SU-DHL-6 (cell line): ENCODE measurements around the gene ZBTB3.
"Not testable (repeated sequence)": the region's sequence is repeated elsewhere in the genome, so short reads cannot be mapped to it uniquely, and the experiment has no call there.

Experiments used
- H2AFZ ChIP-seq: fragments of 200-600 bp; sonication (generic); 2 replicates; pipeline ENCODE4 v1.6.1; 2014; ENCODE audit warnings: low read depth, mild to moderate bottlenecking, moderate library complexity, mixed read lengths, antibody characterized with exemption, low read length; ENCODE audit not compliant: severe bottlenecking
- H3F3A ChIP-seq: fragments of 200-600 bp; shearing (Covaris generic); 2 replicates; pipeline ENCODE4 v1.6.0; 2016; ENCODE audit warnings: antibody characterized with exemption, mild to moderate bottlenecking; ENCODE audit not compliant: insufficient read depth
- H3K27ac ChIP-seq: fragments of 200-600 bp; sonication (generic); 2 replicates; pipeline ENCODE4 v1.5.1; 2016; ENCODE audit warnings: low read depth, mild to moderate bottlenecking, low read length, moderate library complexity, mixed read lengths
- H3K27me3 ChIP-seq: fragments of 200-600 bp; sonication (generic), shearing (Covaris generic); 2 replicates; pipeline ENCODE4 v1.6.0; 2014; ENCODE audit warnings: mild to moderate bottlenecking, low read length
- H3K36me3 ChIP-seq: fragments of 200-600 bp; sonication (generic); 2 replicates; pipeline ENCODE4 v1.6.1; 2014; ENCODE audit warnings: mild to moderate bottlenecking, low read length, mixed read lengths
- H3K4me2 ChIP-seq: fragments of 300-600, 200-600 bp; shearing (Covaris generic), sonication (generic); 2 replicates; pipeline ENCODE4 v1.6.0; 2014; ENCODE audit warnings: low read length, low read depth, mild to moderate bottlenecking; ENCODE audit not compliant: poor library complexity, severe bottlenecking
- H3K4me3 ChIP-seq: fragments of 200-600 bp; sonication (generic); 2 replicates; pipeline ENCODE4 v1.5.1; 2014; ENCODE audit warnings: antibody characterized with exemption, low read length, mild to moderate bottlenecking, mixed read lengths; ENCODE audit not compliant: insufficient read depth, poor library complexity, severe bottlenecking
- H3K79me2 ChIP-seq: fragments of 200-600 bp; sonication (generic); 2 replicates; pipeline ENCODE4 v1.6.1; 2014; ENCODE audit warnings: mild to moderate bottlenecking, low read length, moderate library complexity; ENCODE audit not compliant: insufficient read depth
- H3K9ac ChIP-seq: fragments of 200-600 bp; sonication (generic); 2 replicates; pipeline ENCODE4 v1.7.0; 2014; ENCODE audit warnings: mild to moderate bottlenecking, low read length
- H3K9me2 ChIP-seq: fragments of 200-600 bp; sonication (generic); replicated peaks from 2 replicates; pipeline ENCODE4 v1.6.1; 2014; ENCODE audit warnings: low read length; ENCODE audit not compliant: insufficient read depth
- H3K9me3 ChIP-seq: fragments of 200-600 bp; sonication (generic); 2 replicates; pipeline ENCODE4 v1.6.1; 2014; ENCODE audit warnings: low read length, mixed read lengths; ENCODE audit not compliant: insufficient read depth
- H4K20me1 ChIP-seq: fragments of 200-600 bp; sonication (generic); 2 replicates; pipeline ENCODE4 v1.6.1; 2014; ENCODE audit warnings: low read depth, mild to moderate bottlenecking, antibody characterized with exemption, low read length, moderate library complexity, mixed read lengths
- CTCF ChIP-seq: fragments of 200-600 bp; sonication (generic); IDR thresholded peaks from one replicate; pipeline ENCODE4 v1.5.1; 2017; ENCODE audit warnings: antibody characterized with exemption, mild to moderate bottlenecking, low read length, moderate library complexity; ENCODE audit not compliant: insufficient read depth, poor library complexity, severe bottlenecking
- EZH2phosphoT487 ChIP-seq: fragments of 200-600 bp; sonication (generic), shearing (Covaris generic); conservative IDR thresholded peaks from 2 replicates; pipeline ENCODE4 v1.6.1; 2018; ENCODE audit warnings: mild to moderate bottlenecking, antibody characterized with exemption, low read length, moderate library complexity, mixed read lengths

Gene ZBTB3

GRCh38 chr11:62706850-62707247 lies 47.1 kb downstream of the ZBTB3 start:
- Histone ChIP-seq H4K20me1 (no peaks in the 10 kb centered on the region), H3K4me2 (peak overlapping the region; percentile 69), H3K9me2 (no peaks in the 10 kb centered on the region), H3K9ac (peak overlapping the region; percentile 56; the same call in 1 of the 2 replicates), H3K36me3 (peaks cover 4% of the 10 kb centered on the region), H3K9me3 (no peaks in the 10 kb centered on the region), H3K27ac (no peak overlapping the region), H2AFZ (no peak overlapping the region), H3K27me3 (no peaks in the 10 kb centered on the region), H3K4me3 (no peak overlapping the region), H3F3A (peaks cover 12% of the 10 kb centered on the region; the same call in 1 of the 2 replicates), H3K79me2 (no peaks in the 10 kb centered on the region)
- TF ChIP-seq CTCF (no peak), EZH2phosphoT487 (no peak)

GRCh38 chr11:62705880-62706849 lies 47.8 kb downstream of the ZBTB3 start:
- H3K27ac ChIP-seq = no peak overlapping the region
- no peaks in the 10 kb centered on the region for H3K9me2 ChIP-seq
- TF ChIP-seq CTCF (no peak), EZH2phosphoT487 (no peak)
- no peaks in the 10 kb centered on the region for H3K27me3 ChIP-seq
- H2AFZ ChIP-seq = peak overlapping the region; percentile 37
- H3F3A ChIP-seq = peaks cover 12% of the 10 kb centered on the region; the same call in 1 of the 2 replicates
- peak overlapping the region; percentile 69 for H3K4me2 ChIP-seq
- H3K4me3 ChIP-seq = peak overlapping the region; percentile 60
- peak overlapping the region; percentile 56 for H3K9ac ChIP-seq
- H3K36me3 ChIP-seq = no peaks in the 10 kb centered on the region; the same call in 1 of the 2 replicates
- no peaks in the 10 kb centered on the region for H3K9me3 ChIP-seq
- no peaks in the 10 kb centered on the region for H4K20me1 ChIP-seq
- no peaks in the 10 kb centered on the region for H3K79me2 ChIP-seq

- Histone ChIP-seq H3K4me3 (peak overlapping the region; percentile 60), H3K9me3 (no peaks in the 10 kb centered on the region), H2AFZ (no peak overlapping the region), H4K20me1 (no peaks in the 10 kb centered on the region), H3K27ac (no peak overlapping the region), H3K9me2 (no peaks in the 10 kb centered on the region), H3K36me3 (no peaks in the 10 kb centered on the region; the same call in 1 of the 2 replicates), H3K4me2 (peak overlapping the region; percentile 69), H3K9ac (peak overlapping the region; percentile 56), H3K27me3 (no peaks in the 10 kb centered on the region), H3F3A (peaks cover 12% of the 10 kb centered on the region; the same call in 1 of the 2 replicates), H3K79me2 (no peaks in the 10 kb centered on the region)
- TF ChIP-seq EZH2phosphoT487 = no peak
- no peak for TF ChIP-seq CTCF
These were observed 48.5 kb downstream of the ZBTB3 start for GRCh38 chr11:62705413-62705812.

- not testable (repeated sequence) for H3K9me3 ChIP-seq, H2AFZ ChIP-seq, H3K36me3 ChIP-seq, H4K20me1 ChIP-seq, H3K27ac ChIP-seq, H3K9me2 ChIP-seq, H3K9ac ChIP-seq, H3K79me2 ChIP-seq, H3K27me3 ChIP-seq, H3K4me2 ChIP-seq, H3K4me3 ChIP-seq
- peaks cover 12% of the 10 kb centered on the region; the same call in 1 of the 2 replicates for H3F3A ChIP-seq
These were observed 50.0 kb downstream of the ZBTB3 start for GRCh38 chr11:62703921-62704320.
